ENCODE measurements around the gene BTN3A1. TPM values are rescaled to one million over a fixed set of nuclear protein-coding genes. Genes with fewer than 3 reads are reported as not detected.

Gene BTN3A1
- total and polyA plus RNA-seq, 2 of the 8 experiments (the other 6 are each of a cell fraction or from before 2014, with no cell fraction given) = 4.7 to 5.6 TPM

- TF ChIP-seq, protein P1, sequence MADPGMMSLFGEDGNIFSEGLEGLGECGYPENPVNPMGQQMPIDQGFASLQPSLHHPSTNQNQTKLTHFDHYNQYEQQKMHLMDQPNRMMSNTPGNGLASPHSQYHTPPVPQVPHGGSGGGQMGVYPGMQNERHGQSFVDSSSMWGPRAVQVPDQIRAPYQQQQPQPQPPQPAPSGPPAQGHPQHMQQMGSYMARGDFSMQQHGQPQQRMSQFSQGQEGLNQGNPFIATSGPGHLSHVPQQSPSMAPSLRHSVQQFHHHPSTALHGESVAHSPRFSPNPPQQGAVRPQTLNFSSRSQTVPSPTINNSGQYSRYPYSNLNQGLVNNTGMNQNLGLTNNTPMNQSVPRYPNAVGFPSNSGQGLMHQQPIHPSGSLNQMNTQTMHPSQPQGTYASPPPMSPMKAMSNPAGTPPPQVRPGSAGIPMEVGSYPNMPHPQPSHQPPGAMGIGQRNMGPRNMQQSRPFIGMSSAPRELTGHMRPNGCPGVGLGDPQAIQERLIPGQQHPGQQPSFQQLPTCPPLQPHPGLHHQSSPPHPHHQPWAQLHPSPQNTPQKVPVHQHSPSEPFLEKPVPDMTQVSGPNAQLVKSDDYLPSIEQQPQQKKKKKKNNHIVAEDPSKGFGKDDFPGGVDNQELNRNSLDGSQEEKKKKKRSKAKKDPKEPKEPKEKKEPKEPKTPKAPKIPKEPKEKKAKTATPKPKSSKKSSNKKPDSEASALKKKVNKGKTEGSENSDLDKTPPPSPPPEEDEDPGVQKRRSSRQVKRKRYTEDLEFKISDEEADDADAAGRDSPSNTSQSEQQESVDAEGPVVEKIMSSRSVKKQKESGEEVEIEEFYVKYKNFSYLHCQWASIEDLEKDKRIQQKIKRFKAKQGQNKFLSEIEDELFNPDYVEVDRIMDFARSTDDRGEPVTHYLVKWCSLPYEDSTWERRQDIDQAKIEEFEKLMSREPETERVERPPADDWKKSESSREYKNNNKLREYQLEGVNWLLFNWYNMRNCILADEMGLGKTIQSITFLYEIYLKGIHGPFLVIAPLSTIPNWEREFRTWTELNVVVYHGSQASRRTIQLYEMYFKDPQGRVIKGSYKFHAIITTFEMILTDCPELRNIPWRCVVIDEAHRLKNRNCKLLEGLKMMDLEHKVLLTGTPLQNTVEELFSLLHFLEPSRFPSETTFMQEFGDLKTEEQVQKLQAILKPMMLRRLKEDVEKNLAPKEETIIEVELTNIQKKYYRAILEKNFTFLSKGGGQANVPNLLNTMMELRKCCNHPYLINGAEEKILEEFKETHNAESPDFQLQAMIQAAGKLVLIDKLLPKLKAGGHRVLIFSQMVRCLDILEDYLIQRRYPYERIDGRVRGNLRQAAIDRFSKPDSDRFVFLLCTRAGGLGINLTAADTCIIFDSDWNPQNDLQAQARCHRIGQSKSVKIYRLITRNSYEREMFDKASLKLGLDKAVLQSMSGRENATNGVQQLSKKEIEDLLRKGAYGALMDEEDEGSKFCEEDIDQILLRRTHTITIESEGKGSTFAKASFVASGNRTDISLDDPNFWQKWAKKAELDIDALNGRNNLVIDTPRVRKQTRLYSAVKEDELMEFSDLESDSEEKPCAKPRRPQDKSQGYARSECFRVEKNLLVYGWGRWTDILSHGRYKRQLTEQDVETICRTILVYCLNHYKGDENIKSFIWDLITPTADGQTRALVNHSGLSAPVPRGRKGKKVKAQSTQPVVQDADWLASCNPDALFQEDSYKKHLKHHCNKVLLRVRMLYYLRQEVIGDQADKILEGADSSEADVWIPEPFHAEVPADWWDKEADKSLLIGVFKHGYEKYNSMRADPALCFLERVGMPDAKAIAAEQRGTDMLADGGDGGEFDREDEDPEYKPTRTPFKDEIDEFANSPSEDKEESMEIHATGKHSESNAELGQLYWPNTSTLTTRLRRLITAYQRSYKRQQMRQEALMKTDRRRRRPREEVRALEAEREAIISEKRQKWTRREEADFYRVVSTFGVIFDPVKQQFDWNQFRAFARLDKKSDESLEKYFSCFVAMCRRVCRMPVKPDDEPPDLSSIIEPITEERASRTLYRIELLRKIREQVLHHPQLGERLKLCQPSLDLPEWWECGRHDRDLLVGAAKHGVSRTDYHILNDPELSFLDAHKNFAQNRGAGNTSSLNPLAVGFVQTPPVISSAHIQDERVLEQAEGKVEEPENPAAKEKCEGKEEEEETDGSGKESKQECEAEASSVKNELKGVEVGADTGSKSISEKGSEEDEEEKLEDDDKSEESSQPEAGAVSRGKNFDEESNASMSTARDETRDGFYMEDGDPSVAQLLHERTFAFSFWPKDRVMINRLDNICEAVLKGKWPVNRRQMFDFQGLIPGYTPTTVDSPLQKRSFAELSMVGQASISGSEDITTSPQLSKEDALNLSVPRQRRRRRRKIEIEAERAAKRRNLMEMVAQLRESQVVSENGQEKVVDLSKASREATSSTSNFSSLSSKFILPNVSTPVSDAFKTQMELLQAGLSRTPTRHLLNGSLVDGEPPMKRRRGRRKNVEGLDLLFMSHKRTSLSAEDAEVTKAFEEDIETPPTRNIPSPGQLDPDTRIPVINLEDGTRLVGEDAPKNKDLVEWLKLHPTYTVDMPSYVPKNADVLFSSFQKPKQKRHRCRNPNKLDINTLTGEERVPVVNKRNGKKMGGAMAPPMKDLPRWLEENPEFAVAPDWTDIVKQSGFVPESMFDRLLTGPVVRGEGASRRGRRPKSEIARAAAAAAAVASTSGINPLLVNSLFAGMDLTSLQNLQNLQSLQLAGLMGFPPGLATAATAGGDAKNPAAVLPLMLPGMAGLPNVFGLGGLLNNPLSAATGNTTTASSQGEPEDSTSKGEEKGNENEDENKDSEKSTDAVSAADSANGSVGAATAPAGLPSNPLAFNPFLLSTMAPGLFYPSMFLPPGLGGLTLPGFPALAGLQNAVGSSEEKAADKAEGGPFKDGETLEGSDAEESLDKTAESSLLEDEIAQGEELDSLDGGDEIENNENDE (IDR thresholded peaks at IDR 0.05; ENCODE audit: insufficient replicate concordance, low read length) = no peak
- TF ChIP-seq CHD2 (IDR thresholded peaks at IDR 0.05; ENCODE audit: low read length) (no peak), SUZ12 (IDR thresholded peaks at IDR 0.05; ENCODE audit: low read length) (no peak), KDM1A (IDR thresholded peaks at IDR 0.05; ENCODE audit: borderline replicate concordance, low read length) (no peak), CBX5 (IDR thresholded peaks at IDR 0.05; ENCODE audit: low read depth, low read length) (no peak), BACH1 (IDR thresholded peaks at IDR 0.05; ENCODE audit: low read length) (no peak)
- TF ChIP-seq, protein P2, sequence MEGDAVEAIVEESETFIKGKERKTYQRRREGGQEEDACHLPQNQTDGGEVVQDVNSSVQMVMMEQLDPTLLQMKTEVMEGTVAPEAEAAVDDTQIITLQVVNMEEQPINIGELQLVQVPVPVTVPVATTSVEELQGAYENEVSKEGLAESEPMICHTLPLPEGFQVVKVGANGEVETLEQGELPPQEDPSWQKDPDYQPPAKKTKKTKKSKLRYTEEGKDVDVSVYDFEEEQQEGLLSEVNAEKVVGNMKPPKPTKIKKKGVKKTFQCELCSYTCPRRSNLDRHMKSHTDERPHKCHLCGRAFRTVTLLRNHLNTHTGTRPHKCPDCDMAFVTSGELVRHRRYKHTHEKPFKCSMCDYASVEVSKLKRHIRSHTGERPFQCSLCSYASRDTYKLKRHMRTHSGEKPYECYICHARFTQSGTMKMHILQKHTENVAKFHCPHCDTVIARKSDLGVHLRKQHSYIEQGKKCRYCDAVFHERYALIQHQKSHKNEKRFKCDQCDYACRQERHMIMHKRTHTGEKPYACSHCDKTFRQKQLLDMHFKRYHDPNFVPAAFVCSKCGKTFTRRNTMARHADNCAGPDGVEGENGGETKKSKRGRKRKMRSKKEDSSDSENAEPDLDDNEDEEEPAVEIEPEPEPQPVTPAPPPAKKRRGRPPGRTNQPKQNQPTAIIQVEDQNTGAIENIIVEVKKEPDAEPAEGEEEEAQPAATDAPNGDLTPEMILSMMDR (IDR thresholded peaks at IDR 0.05; ENCODE audit: control extremely low read depth in 1 of 3, insufficient read depth in 1 of 3, low read depth in 1 of 3, low read length in 3 of 3) = no peak
These were observed 56.0 kb downstream of the BTN3A1 start, which contains the start of gene BTN2A1 (continued) for GRCh38 chr6:26457806-26458688.

Data from H1 (cell line).